HG03558 (cell line): ENCODE measurements around the gene NTRK3.
A peak's percentile ranks its signal among the peaks of the same experiment; 100 is the strongest.

Source experiments
- ATAC-seq: cut with Tn5 transposase; IDR thresholded peaks from one replicate; pipeline ENCODE4 v1.9.1; 2021; ENCODE audit warnings: moderate number of reproducible peaks; ENCODE audit not compliant: unreplicated experiment; ENCODE audit errors: extremely low read depth

NTRK3 gene

DNA sequence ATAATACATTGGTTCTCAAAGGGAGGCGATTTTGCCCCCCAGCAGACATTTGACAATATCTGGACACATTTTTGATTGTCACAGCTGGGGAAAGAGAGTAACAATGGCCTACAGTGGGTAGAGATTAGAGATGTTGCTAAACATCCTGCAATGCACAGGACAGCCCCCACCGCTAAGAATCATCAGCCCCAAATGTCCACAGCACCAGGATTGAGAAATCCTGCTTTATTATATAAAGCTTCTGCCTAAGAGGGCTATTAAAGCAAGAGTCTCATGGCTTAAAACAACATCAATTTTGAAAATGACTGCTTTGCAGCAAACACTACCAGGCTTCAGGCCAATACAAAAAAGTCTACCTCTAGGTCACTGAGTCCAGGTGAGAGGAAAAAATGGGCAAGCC, 68.2 kb downstream of the NTRK3 start:
- no peak for ATAC-seq

GRCh38 chr15:88187195-88187594, 69.3 kb downstream of the NTRK3 start:
- ATAC-seq = no peak

DNA sequence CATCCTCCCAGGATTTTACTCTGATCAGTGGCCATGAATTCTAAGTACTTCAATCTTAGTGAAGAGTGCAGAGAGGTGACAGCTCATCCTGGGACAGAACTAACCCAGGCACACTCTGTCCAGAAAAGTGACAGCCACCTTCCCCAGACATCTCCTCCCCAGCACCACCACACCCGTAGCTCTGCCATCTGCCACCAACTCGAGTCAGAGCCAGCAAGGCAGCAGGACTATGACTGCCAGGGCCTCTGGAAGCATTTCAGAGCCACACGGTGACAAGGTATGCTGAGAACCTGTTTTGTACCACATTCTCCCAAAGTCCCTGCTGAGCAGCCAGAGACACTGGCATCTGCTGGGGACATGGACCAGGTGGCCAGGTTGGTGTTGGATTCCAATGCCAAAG, 71.0 kb downstream of the NTRK3 start:
- no peak for ATAC-seq

GRCh38 chr15:88181613-88182012, 74.9 kb downstream of the NTRK3 start:
- ATAC-seq = no peak

DNA sequence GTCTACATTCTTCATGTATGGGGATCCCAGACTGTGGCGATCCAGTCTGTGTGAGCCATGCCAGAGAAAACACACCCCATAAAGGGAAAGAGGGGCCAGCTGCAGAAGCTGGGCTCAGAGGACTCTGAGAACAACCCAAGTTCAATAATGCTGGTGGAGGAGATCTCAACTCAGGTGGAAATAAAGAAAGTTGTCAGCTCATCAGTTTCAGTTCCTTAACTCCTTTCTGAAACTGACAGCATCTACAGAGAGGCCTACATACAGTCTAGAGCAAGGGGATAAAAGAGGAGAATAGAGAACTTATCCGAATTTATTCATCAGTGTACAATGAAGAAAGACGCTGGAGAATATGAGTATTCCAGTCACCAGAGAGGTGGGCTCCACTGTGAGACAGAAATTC, 77.0 kb downstream of the NTRK3 start:
- ATAC-seq = peak; percentile 83

DNA sequence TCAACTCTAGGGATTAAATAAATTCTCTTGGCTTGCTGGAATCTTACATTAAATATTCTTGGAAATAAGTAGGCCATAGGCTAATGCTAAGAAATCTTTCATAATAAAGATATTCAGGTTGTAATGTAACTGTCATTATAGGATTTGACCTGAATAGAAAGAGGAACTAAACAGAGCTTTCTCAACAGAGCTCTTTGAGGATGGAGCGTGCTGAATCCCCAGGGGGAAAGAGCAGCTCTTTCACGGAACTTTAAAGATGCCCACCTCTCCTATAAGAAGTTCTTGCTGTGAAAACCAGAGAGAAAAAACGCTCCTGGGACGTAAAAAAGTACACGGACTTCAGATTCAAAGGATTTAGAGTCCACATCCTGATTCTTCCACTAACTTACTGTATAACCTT, 77.9 kb downstream of the NTRK3 start:
- no peak for ATAC-seq

- no peak for ATAC-seq
These were observed 79.1 kb downstream of the NTRK3 start for GRCh38 chr15:88177451-88177850.

GRCh38 chr15:88174571-88174970, 82.0 kb downstream of the NTRK3 start:
- no peak for ATAC-seq

DNA sequence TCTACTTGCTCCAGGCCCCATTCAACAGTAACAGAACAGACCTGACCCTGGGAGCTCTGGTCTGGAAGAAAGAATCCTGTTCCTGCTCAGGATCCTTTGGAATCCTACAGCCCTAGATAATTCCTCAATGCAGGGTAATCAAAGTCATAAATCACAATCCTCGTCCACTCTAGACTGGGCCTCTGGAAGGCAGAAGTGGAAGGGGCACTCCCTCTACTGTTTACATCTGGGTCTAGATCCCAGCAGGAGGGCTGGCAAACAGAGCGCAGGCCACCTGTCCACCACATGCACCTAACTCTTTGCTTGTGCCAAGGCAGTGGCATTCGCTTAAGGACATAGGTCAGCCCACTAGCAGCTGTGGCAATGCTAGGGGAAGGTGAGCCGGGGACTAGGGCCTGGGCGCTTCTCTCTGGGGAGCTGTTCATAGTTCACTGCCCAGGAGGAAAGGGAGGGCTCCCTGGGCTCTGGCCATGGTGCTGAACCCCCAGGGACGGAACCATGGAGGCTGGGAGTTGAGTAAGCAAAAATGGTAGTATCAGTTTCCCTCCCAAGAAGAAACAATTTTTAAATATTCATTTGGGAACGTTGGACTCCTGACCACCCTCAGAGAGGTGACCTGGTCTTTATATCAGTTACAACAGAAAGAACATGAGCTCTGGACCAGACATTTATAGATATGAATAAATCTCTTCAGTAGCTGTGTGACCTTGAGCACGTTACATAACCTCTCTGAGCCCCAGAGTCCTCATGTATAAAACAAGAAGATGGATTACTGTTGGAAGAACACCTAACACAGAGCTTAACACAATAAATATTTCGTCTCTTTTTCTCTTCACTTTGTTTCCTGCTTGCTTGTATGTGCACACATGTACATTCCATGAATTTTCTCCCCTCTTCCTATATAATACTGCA, 90.2 kb downstream of the NTRK3 start:
- no peak for ATAC-seq

GRCh38 chr15:88161636-88162035, 94.9 kb downstream of the NTRK3 start:
- no peak for ATAC-seq

GRCh38 chr15:88155310-88155709, 101.2 kb downstream of the NTRK3 start:
- ATAC-seq = no peak

- no peak for ATAC-seq
These were observed 103.9 kb downstream of the NTRK3 start for GRCh38 chr15:88152672-88153071.

- no peak for ATAC-seq
These were observed 108.8 kb downstream of the NTRK3 start for GRCh38 chr15:88147760-88148159.

GRCh38 chr15:88144921-88145653, 111.5 kb downstream of the NTRK3 start:
- no peak for ATAC-seq

GRCh38 chr15:88142121-88142520, 114.4 kb downstream of the NTRK3 start:
- no peak for ATAC-seq

DNA sequence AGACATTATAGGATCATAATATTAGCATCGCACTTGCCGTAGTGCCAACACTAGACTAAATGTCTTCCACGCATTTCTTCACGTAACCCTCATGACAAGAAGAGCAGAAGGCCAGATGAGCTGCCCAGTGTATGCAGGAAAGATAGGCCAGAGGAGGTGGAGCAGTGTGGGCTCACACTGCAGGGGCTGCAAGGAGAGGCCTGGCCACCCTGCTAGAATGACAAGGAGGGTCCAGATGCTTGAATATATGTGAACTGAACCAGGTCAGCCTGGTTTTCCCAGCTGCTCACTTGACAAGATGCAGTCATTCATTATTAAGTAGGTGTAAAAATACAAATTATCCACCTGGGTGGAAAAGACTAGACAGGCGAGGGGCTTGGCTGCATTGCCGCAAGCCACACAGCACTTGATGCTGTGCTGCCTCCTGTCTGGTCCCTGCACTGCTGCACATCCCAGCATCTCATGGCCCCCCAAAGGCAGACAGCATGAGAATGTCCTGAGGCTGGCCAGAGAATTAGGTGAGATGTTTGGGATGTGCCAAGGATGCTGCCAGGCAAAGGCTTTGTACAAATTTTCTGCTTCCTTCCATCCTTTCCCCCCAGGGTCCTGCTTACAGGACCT, 115.2 kb downstream of the NTRK3 start:
- no peak for ATAC-seq

DNA sequence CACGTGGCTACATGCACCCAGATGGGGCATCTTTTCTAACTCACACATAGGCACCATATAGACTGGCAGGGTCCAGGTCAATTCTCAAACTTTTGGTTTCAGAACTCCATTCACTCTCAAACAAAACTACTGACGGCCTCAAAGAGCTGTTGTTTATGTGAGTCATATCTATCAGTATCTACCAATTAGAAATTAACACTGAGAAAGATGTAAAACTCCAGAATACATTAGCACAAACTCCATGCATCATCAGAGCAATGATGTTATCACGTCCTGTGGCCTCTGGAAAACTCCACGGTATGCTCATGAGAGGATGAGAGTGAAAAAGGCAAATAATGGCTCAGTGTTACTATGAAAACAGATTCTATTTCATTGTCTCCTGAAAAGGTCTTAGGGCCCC, 116.1 kb downstream of the NTRK3 start:
- ATAC-seq = no peak

DNA sequence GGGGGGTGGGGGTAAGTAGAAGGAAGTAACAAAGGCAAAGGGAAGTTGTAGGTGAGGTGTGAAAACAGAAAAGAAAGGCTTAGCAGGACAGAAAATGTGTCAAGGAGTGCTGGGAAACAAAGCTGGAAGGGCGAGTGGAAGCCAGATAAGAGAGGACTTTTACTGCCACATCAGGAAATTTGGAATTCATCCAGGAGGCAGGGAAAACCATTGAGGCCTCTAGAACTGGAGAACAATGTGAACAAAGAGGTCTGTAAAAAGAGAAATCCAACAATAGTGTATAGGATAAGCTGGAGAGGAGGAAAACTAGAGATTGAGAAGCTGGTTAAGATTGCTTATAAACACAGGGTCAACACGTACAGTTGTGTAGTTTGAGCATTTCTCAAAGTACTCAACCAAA, 116.6 kb downstream of the NTRK3 start:
- ATAC-seq = no peak

DNA sequence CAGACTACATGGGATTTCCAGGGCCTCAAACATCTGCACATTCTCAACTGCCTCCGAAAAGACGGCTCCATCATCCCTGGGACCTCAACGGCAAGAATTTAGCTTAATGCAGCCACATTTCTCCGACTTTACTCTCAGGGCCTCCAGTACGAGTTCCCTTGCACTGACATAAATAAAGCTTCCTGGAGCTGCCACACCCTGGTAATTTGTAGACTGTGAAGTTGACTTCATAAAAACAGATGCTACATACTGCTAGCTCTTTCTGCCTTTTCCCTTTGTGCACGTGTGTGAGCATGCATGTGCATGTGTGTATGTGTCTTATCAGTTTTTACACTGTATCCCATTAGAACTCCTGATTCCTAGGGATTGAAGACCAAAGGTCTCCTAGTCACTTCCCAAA, 122.7 kb downstream of the NTRK3 start:
- no peak for ATAC-seq

DNA sequence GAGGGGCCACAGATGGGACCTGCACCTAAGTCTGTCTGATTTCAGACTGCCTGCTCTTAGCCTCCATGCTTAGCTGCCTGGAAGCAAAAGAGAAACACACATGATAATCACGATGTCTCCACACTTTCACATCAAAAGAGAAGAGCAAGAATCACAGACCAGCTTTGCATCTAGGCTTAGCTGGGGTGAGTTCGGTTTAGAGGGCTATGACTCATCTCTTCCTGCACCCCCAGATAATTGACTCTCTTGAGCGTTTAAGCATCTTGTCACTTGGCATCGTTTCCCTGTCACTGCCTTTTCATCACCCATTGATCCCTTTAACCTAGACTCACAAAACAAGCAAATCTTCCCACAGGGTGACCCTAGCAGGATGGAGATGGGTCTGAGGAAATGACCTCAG, 124.0 kb downstream of the NTRK3 start:
- ATAC-seq = no peak

DNA sequence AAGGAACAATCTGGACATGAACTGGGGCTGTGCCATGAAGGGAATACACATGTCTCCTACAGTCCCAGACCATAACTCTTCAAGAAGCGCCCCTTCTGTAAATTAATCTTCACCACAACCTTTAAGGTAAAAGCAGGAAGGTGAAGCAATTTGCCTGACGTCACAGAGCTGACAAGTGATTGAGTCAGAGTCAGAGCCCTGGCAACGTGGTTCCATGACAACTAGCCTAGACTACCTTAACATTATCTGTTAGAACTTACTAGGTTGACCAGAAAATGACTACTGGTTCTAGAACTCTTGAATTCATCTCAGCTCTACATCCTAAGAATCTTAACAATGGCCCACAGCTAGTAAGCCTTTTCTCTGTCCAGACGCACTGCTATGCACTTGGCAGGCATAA, 124.6 kb downstream of the NTRK3 start:
- no peak for ATAC-seq
